ENCODE data around the gene EIF3F. TPM values are rescaled to one million over a fixed set of nuclear protein-coding genes. Genes with fewer than 3 reads are reported as not detected.

The EIF3F gene
- total RNA-seq, 1 donor from 2014 or later, result 257 TPM

DNA sequence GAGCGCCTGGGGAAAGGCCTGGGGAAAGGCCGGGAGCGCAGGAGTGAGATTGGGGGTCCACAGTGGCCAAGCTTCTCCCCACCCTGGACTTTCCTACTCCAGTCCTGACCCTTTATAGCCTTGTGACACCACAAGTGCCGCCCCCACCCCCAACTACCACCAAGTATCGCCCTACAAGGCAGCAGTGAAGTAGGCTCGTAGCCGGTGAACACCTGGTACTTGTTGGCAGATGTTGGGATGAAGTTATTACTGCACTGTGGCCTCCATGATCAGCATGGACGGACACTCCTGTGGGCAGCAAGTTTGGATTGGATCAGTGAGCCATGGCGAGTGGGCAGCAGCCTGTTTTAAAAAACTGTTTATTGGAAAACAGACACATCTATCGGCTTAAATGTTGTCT lies 45.0 kb downstream of the EIF3F start:
- Histone ChIP-seq H3K27me3 (peaks cover 18% of the 10 kb centered on the region), H3F3A (ENCODE audit: low read depth) (no peaks in the 10 kb centered on the region), H3K79me2 (ENCODE audit: low read depth) (no peaks in the 10 kb centered on the region), H3K9ac (no peak overlapping the region), H3K36me3 (no peaks in the 10 kb centered on the region), H3K4me1 (peaks cover 4% of the 10 kb centered on the region), H4K20me1 (ENCODE audit: low read depth) (no peaks in the 10 kb centered on the region), H2AFZ (replicated peaks) (no peak overlapping the region), H3K27ac (no peak overlapping the region), H3K4me2 (no peak overlapping the region), H3K9me3 (ENCODE audit: low read depth) (no peaks in the 10 kb centered on the region), H3K4me3 (no peak overlapping the region)
- Mint-ChIP-seq H3K4me1 (peaks cover 22% of the 10 kb centered on the region), H3K4me3 (no peak overlapping the region), H3K9me3 (no peaks in the 10 kb centered on the region), H3K27me3 (ENCODE audit: insufficient read depth, low read depth) (no peaks in the 10 kb centered on the region), H3K36me3 (no peaks in the 10 kb centered on the region), H3K27ac (peak overlapping the region; percentile 27)
- no peak for DNase-seq (ENCODE audit: low spot score)
- no peak for TF ChIP-seq EZH2 (IDR thresholded peaks at IDR 0.05)
- TF ChIP-seq EZH2phosphoT487 (IDR thresholded peaks at IDR 0.05), result no peak
- TF ChIP-seq, protein P1, sequence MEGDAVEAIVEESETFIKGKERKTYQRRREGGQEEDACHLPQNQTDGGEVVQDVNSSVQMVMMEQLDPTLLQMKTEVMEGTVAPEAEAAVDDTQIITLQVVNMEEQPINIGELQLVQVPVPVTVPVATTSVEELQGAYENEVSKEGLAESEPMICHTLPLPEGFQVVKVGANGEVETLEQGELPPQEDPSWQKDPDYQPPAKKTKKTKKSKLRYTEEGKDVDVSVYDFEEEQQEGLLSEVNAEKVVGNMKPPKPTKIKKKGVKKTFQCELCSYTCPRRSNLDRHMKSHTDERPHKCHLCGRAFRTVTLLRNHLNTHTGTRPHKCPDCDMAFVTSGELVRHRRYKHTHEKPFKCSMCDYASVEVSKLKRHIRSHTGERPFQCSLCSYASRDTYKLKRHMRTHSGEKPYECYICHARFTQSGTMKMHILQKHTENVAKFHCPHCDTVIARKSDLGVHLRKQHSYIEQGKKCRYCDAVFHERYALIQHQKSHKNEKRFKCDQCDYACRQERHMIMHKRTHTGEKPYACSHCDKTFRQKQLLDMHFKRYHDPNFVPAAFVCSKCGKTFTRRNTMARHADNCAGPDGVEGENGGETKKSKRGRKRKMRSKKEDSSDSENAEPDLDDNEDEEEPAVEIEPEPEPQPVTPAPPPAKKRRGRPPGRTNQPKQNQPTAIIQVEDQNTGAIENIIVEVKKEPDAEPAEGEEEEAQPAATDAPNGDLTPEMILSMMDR (IDR thresholded peaks at IDR 0.05), result no peak

DNA sequence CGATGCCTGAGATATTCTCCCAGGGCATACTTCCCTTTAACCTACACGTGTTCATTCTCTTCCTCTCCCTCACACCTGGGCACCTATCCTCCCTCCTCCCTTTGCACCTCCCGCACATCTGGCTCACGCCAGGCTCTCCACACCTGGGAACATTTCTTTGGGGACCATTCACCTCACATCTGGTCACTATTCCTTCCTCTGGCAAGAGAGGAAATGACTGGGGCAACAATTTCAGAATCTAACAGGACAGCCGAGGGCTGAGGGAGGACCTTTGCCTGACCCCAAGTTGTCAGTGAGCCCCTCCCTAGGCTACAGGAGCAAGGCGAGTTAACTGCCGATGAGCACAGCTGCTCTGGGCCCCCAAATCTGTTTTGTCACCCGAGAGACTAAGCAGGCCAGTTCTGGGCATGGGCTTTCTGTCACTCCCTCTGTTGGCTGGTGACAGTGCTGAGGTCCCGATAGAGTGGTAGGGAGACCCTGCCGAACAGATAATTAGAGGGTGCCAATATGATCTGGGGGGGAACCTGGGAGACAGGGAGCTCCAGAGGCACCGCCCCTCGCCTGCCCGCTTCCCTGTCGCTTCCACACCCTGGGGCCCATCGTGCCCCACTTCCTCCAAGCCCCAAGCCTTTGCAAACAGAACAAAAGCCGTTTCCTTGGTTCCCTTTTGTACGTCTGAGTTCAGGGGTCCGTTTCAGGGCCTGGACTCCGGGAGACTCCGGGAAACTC lies 45.6 kb downstream of the EIF3F start:
- H3K27me3 ChIP-seq, result peaks cover 18% of the 10 kb centered on the region
- H3K4me2 ChIP-seq, result peak overlapping the region; percentile 70
- peaks cover under 1% of the 10 kb centered on the region for H3K9me3 Mint-ChIP-seq
- no peaks in the 10 kb centered on the region for H3K9me3 ChIP-seq (ENCODE audit: low read depth)
- H3K27ac Mint-ChIP-seq, result peak overlapping the region; percentile 77
- no peaks in the 10 kb centered on the region for H3K36me3 Mint-ChIP-seq
- H3K4me3 ChIP-seq, result no peak overlapping the region
- no peak overlapping the region for H3K9ac ChIP-seq
- H3K4me1 ChIP-seq, result peaks cover 4% of the 10 kb centered on the region
- H3K4me1 Mint-ChIP-seq, result peaks cover 25% of the 10 kb centered on the region
- H3K4me3 Mint-ChIP-seq, result no peak overlapping the region
- peak overlapping the region; percentile 72 for H2AFZ ChIP-seq (replicated peaks)
- no peaks in the 10 kb centered on the region for H3K79me2 ChIP-seq (ENCODE audit: low read depth)
- DNase-seq (ENCODE audit: low spot score), result no peak
- no peaks in the 10 kb centered on the region for H4K20me1 ChIP-seq (ENCODE audit: low read depth)
- no peaks in the 10 kb centered on the region for H3F3A ChIP-seq (ENCODE audit: low read depth)
- H3K27ac ChIP-seq, result no peak overlapping the region
- no peaks in the 10 kb centered on the region for H3K27me3 Mint-ChIP-seq (ENCODE audit: insufficient read depth, low read depth)
- TF ChIP-seq, protein P1 (IDR thresholded peaks at IDR 0.05), result no peak
- TF ChIP-seq EZH2 (IDR thresholded peaks at IDR 0.05), result no peak
- TF ChIP-seq EZH2phosphoT487 (IDR thresholded peaks at IDR 0.05), result no peak
- no peaks in the 10 kb centered on the region for H3K36me3 ChIP-seq

DNA sequence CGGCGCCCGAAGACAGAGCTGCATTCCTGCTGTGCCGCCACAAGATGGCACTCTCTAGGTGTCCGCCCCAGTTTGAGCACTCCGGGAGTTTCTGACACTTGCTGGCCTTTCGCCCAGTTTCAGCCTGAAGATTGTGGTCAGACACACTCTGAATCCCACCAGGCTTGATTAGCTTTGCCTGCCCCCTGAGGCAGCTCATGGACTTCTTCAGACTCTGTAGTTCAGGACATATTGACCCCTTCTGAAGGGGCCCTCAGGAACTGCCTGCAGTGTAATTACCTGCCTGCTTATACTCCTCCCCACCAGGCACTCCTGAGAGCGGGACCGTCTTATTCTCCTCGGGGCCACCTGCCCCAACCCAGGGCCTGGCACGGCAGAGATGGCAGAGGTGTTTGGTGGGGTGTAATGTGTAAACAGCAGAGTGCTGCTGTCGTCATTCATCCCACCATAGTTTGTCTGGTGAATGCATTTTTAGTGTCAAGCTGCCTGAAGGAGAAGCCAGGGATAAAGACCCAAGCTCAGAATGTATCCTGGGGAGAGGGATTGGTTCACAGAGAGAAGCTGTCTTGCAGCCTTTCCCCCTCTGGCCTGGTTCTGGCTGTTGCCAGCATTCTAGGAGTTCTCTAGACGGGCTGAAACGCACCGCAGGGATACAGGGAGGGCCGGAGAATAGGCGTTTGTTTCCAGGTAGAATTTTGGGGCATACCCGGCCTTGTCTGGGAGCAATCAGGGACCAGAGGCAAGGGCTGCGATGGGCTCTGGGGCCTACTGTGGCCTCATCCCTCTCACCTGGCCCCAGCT lies 46.4 kb downstream of the EIF3F start:
- peaks cover 3% of the 10 kb centered on the region for H3K9me3 Mint-ChIP-seq
- no peak overlapping the region for H3K9ac ChIP-seq
- peaks cover 2% of the 10 kb centered on the region for H3K27me3 Mint-ChIP-seq (ENCODE audit: insufficient read depth, low read depth)
- no peaks in the 10 kb centered on the region for H3F3A ChIP-seq (ENCODE audit: low read depth)
- H3K4me3 ChIP-seq, result no peak overlapping the region
- H3K4me1 ChIP-seq, result peaks cover 4% of the 10 kb centered on the region
- H3K36me3 Mint-ChIP-seq, result no peaks in the 10 kb centered on the region
- no peak overlapping the region for H3K4me3 Mint-ChIP-seq
- no peaks in the 10 kb centered on the region for H3K9me3 ChIP-seq (ENCODE audit: low read depth)
- TF ChIP-seq, protein P1 (IDR thresholded peaks at IDR 0.05), result peak; percentile 85
- no peak for TF ChIP-seq EZH2 (IDR thresholded peaks at IDR 0.05)
- no peak overlapping the region for H3K4me2 ChIP-seq
- no peaks in the 10 kb centered on the region for H3K79me2 ChIP-seq (ENCODE audit: low read depth)
- H3K4me1 Mint-ChIP-seq, result peaks cover 33% of the 10 kb centered on the region
- no peaks in the 10 kb centered on the region for H3K36me3 ChIP-seq
- peak; percentile 86 for DNase-seq (ENCODE audit: low spot score)
- no peaks in the 10 kb centered on the region for H4K20me1 ChIP-seq (ENCODE audit: low read depth)
- no peak overlapping the region for H2AFZ ChIP-seq (replicated peaks)
- H3K27ac ChIP-seq, result no peak overlapping the region
- peaks cover 18% of the 10 kb centered on the region for H3K27me3 ChIP-seq
- peak overlapping the region; percentile 77 for H3K27ac Mint-ChIP-seq

All from neural progenitor cell (in vitro differentiated cells).